HG02798 (cell line): ENCODE results near the gene KCNH2.
A peak's percentile ranks its signal among the peaks of the same experiment; 100 is the strongest.
"Not testable (repeated sequence)": the region's sequence is repeated elsewhere in the genome, so short reads cannot be mapped to it uniquely, and the experiment has no call there.

ENCODE experiments used
- ATAC-seq: cut with Tn5 transposase; IDR thresholded peaks from one replicate; pipeline ENCODE4 v1.9.1; 2021; ENCODE audit warnings: mild to moderate bottlenecking; ENCODE audit not compliant: unreplicated experiment, poor library complexity

The KCNH2 gene

GRCh38 chr7:151012031-151012692 is 34.0 kb upstream of the KCNH2 start:
- ATAC-seq, result no peak

DNA sequence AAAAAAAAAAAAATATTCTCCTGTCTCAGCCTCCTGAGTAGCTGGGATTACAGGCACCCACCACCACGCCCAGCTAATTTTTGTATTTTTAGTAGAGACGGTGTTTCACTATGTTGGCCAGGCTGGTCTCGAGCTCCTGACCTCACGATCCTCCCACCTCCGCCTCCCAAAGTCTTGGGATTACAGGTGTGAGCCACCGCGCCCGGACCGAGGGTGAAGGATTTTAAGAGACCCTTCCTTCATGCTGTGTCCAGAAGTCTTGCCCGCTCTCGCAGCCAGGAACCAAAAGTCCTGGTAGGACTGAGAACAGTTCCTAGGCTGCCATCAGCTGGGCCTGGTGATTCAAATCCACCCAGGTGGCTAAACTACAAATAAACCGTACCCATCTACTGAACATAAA is 33.5 kb upstream of the KCNH2 start:
- ATAC-seq, result not testable (repeated sequence)

- ATAC-seq, result no peak
These were observed 32.9 kb upstream of the KCNH2 start for GRCh38 chr7:151011097-151011409.

- no peak for ATAC-seq
These were observed 32.4 kb upstream of the KCNH2 start for GRCh38 chr7:151010307-151011096.

GRCh38 chr7:151010037-151010306 is 31.9 kb upstream of the KCNH2 start:
- ATAC-seq, result no peak

- ATAC-seq, result no peak
These were observed 31.4 kb upstream of the KCNH2 start for GRCh38 chr7:151009327-151010036.

DNA sequence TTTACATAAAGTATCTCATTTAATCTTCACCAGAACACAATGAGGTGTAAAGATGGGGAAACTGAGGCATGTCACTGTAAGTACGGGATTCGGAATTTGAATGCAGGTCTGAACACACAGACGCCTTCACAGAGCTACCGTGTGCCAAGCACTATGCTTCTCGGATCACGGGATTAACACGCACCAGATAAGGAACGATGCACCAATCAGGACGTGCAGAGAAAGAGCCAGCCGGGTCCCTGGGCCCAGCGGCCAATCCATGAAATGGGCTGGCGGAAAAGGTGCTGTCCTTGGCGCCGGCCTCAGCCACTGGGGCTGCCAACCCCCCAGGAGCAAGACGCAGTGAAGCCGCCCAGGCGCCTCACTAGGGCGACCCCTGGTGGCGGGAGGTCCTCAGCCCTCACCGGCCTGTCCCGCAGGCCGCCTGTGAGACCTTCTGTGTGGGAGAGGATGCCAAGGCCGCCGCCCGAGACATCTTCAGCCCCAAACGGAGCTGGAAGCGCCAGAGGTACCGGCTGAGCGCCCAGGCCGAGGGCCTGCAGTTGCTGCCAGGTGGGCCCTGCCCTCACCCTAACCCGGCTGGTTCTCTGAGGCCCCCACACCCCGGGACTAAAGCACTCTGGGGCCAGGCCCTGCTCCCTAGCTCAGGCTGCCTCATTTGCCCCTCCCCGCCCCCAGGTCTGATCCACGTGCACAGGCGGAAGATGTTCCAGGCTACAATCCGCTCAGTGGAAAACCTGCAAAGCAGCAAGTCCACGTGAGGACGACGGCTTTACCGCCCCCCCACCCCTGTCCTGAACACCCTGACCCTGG is 30.6 kb upstream of the KCNH2 start:
- ATAC-seq, result peak; percentile 84

DNA sequence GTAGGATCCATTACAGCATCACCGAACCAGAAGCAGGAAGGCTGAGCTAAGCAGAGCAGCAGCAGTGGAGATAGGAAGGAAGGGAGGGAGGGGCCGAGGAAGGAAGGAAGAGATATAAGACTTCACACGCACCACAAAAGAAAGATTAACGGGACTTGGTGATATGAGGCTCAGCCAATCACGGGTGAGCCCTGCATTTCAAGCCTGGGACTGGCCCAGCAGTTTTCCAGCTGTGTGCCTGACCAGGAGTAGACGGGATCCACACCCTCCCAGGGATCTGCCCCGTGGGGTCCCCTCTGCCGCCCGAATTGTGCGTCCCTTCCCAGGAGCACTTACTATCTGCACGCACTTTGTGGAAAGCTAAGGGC is 30.0 kb upstream of the KCNH2 start:
- no peak for ATAC-seq

DNA sequence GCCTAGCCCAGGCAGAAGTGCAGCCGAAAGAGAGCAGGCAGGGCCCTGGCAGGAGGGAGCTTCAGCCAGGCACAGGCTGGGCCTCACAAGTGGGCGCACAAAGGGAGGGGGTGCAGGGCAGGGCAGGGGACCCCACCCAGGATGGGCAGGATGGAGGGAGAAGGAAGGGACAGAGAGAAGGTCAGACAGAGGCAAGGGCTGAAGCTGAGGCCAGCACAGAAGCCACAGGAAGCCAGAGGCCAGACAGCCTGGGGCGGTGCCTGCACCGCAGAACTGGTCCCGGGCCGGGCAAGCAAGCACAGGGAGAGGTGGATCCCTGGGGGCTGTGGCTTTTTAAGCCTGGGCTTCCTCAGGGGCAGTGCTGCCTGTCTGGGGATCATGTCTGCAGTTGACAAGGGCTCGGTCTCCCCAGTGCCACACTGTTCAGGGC is 29.4 kb upstream of the KCNH2 start:
- no peak for ATAC-seq

DNA sequence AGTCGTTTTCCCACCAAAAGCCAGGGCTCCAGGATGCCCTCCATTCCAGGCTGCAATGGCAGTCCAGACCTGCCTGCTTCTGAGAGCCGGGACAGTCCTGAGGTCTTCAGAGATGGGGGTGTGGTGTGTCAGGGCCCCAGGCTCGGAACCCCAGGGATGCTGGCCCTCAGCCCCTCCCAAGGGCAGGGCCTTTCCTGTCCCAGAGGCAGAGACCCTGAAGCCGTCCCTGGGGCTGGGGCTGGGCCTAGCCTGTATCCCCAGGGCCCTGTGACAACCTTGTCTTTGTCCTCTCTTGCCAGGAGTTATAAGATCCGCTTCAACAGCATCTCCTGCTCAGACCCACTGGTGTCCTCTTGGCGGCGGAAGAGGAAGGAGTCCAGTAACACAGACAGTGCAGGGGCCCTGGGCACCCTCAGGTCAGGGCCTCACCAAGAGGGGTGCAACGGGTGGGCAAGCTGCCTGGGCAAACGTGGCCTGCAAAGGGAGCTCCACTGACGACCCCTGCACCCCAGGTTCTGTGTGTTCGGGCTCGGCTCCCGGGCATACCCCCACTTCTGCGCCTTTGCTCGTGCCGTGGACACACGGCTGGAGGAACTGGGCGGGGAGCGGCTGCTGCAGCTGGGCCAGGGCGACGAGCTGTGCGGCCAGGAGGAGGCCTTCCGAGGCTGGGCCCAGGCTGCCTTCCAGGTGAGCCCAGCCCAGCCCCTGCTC is 28.6 kb upstream of the KCNH2 start:
- ATAC-seq, result no peak

- ATAC-seq, result no peak
These were observed 27.4 kb upstream of the KCNH2 start for GRCh38 chr7:151005566-151005965.

DNA sequence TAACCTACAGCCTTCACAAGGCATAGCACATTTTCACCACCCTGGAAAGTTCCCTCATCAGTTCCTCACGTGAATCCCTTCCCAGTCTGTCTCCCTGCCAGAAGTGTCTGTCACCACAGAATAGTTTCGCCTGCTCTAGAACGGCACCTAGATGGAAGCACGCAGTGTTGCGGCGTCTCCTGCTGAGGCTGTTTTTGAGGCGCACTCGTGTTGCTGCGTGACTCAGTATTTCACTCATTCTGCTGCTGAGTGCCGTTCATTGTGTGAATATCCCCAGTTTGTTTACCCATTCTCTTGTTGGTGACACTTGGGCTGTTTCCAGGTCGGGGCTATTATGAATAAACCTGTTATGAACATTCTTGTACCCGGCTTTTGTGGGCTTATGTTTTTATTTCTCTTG is 25.5 kb upstream of the KCNH2 start:
- ATAC-seq, result no peak

- ATAC-seq, result no peak
These were observed 23.4 kb upstream of the KCNH2 start for GRCh38 chr7:151001546-151001945.

DNA sequence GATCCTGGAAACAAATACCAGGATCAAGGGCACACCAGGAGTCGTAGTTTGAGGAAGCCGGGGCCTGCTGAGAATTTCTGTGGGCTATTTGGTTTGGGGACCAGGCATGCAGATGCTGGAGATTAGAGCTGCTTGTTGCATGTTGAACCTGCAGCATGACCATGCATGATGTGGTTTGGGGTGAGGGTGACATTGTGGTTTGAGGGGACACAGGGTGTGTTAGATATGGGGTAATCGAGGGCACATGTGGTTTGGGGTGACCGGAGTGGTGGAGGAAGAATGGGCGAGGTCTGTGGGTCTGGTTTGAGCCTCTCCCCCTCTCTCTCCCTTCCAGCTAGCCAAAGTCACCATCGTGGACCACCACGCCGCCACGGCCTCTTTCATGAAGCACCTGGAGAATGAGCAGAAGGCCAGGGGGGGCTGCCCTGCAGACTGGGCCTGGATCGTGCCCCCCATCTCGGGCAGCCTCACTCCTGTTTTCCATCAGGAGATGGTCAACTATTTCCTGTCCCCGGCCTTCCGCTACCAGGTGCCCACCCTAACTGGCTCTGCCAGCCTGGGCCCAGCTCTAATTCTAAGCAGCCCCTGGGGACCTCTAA is 22.9 kb upstream of the KCNH2 start:
- ATAC-seq, result no peak

DNA sequence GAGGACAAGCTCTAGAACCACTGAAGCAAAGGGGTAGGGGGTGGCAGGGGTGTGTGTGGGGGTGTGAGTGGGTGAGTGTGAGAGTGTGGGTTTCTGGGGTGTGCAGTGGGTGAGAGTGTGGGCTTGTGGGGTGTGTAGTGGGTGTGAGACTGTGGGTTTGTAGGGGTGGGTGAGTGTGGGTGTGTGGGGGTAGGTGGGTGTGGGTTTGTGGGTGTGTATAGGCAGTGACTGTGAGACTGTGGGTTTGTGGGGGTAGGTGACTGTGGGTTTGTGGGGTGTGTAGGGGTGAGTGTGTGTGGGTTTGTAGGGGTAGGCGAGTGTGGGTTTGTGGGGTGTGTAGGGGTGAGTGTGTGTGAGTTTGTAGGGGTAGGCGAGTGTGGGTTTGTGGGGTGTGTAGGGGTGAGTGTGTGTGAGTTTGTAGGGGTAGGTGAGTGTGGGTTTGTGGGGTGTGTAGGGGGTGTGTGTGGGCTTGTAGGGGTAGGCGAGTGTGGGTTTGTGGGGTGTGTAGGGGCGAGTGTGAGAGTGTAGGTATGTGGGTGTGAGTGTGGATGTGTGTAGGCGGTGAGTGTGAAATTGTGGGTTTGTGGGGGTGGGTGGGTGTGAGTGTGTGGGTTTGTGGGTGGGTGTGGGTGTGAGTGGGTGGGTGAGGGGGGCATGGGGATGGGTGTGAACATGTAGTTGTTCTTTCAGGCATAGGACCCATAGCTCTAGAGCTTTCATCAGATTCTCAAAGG is 21.5 kb upstream of the KCNH2 start:
- no peak for ATAC-seq

DNA sequence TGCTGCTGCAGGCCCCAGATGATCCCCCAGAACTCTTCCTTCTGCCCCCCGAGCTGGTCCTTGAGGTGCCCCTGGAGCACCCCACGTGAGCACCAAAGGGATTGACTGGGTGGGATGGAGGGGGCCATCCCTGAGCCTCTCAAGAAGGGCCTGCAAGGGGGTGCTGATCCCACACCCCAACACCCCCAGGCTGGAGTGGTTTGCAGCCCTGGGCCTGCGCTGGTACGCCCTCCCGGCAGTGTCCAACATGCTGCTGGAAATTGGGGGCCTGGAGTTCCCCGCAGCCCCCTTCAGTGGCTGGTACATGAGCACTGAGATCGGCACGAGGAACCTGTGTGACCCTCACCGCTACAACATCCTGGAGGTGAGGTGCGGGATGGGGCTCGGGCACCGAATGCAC is 20.9 kb upstream of the KCNH2 start:
- no peak for ATAC-seq

GRCh38 chr7:150998341-150998740 is 20.2 kb upstream of the KCNH2 start:
- no peak for ATAC-seq

DNA sequence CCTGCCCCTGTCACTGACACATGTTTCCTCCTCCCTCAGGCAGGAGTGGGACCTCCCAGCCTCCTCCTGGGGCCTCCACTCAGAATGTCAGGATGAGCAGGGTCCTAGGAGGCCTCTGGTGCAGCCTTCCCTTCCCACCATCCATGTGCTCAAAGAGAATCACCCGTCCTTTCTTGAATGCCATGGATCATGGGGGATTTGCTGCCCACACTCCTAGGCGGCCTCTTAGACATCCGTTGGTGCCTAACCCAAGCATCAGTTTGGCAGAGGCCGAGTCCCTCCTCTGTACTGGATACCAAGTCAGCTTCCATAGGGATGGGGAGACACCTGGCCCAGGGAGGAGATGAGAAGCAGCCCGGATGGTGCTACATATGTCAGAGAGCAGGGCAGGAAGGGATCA is 19.7 kb upstream of the KCNH2 start:
- no peak for ATAC-seq

DNA sequence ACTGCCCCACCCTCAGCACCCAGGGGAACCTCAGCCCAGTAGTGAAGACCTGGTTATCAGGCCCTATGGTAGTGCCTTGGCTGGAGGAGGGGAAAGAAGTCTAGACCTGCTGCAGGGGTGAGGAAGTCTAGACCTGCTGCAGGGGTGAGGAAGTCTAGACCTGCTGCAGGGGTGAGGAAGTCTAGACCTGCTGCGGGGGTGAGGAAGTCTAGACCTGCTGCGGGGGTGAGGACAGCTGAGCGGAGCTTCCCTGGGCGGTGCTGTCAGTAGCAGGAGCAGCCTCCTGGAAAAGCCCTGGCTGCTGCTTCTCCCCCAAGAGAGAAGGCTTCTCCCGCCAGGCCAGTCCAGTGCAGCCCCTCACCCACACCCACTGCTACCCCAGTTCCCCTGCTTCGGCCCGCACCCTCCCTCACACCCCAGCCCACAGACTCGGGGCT is 19.0 kb upstream of the KCNH2 start:
- no peak for ATAC-seq
